Measurements from ENCODE around the gene TUBG2. TPM values are rescaled to one million over a fixed set of nuclear protein-coding genes. Genes with fewer than 3 reads are reported as not detected.
A peak's percentile ranks its signal among the peaks of the same experiment; 100 is the strongest.

TUBG2 gene
- total and polyA plus RNA-seq, 10 of the 15 experiments (the other 5 are each of a cell fraction or from before 2014, with no cell fraction given) = 1.2 to 12.5 (median 8.9) TPM

GRCh38 chr17:42702446-42702845 lies 43.4 kb downstream of the TUBG2 start (continued):
- TF ChIP-seq SPI1 (IDR thresholded peaks at IDR 0.05; ENCODE audit: borderline replicate concordance, insufficient read depth, low read depth, low read length) (peak; percentile 91), ATF3 (IDR thresholded peaks at IDR 0.05; ENCODE audit: borderline replicate concordance, extremely low read depth, low read depth, low read length) (no peak), FOS (IDR thresholded peaks at IDR 0.05; ENCODE audit: borderline replicate concordance, extremely low read depth, insufficient read length) (no peak), EED (IDR thresholded peaks at IDR 0.05; ENCODE audit: low read depth) (peak; percentile 60), IRF5 (IDR thresholded peaks at IDR 0.05; ENCODE audit: borderline replicate concordance) (no peak)

GRCh38 chr17:42704490-42704836 lies 45.4 kb downstream of the TUBG2 start:
- H3K4me1 ChIP-seq (ENCODE audit: control insufficient read depth, insufficient read depth, low read length) = peaks cover 50% of the 10 kb centered on the region
- no peak for FAIRE-seq
- H3K27ac ChIP-seq (ENCODE audit: control insufficient read depth, insufficient read depth) = peak overlapping the region; percentile 92
- H3K9ac ChIP-seq (ENCODE audit: control insufficient read depth, insufficient read depth, low read length) = peak overlapping the region; percentile 55; the same call in 1 of the 2 replicates
- ChIA-PET RAD21 (ENCODE audit: unreplicated experiment) (interaction anchor here (1.0 to 2.4 kb wide), 10 partner anchors 21 to 125 kb away, joined by 3 to 19 read pairs (median 6); partner anchors contain the start of genes CCR10, PLEKHH3, PSMC3IP and VPS25), POLR2A (interaction anchor here (0.5 to 2.6 kb wide), 12 partner anchors 15 to 310 kb away, joined by 3 to 12 read pairs (median 3); no protein-coding TSS in a partner anchor), CTCF (interaction anchor here (0.6 to 3.8 kb wide), 13 partner anchors 9 to 386 kb away, joined by 3 to 17 read pairs (median 5); partner anchors contain the start of genes CNTNAP1, PLEKHH3 and PSMC3IP), SMC1A (ENCODE audit: uncharacterized antibody, unreplicated experiment) (interaction anchor here (0.6 to 4.3 kb wide), 9 partner anchors 21 to 220 kb away, joined by 3 to 28 read pairs (median 5); partner anchors contain the start of genes CCR10, PLEKHH3 and RAMP2)
- intact Hi-C loops (cut with micrococcal nuclease; ENCODE audit: unreplicated experiment) = no loop called here
- H3K4me2 ChIP-seq (ENCODE audit: control insufficient read depth, insufficient read depth) = peak overlapping the region; percentile 83
- no peak overlapping the region; the same call in 1 of the 2 replicates for H2AFZ ChIP-seq (ENCODE audit: control insufficient read depth, low read depth, low read length)
- no peaks in the 10 kb centered on the region; the same call in 1 of the 2 replicates for H3K79me2 ChIP-seq (ENCODE audit: control insufficient read depth, insufficient read depth, low read length)
- no peak for TF ChIP-seq RBBP5 (conservative IDR thresholded peaks at IDR 0.05)
- no peak for TF ChIP-seq GATAD2B (conservative IDR thresholded peaks at IDR 0.05; ENCODE audit: low read depth)
- no peak for TF ChIP-seq NFYA (IDR thresholded peaks at IDR 0.05; ENCODE audit: borderline replicate concordance, low read depth, low read length)
- TF ChIP-seq CUX1 (IDR thresholded peaks at IDR 0.05; ENCODE audit: insufficient replicate concordance, low read depth, low read length) = no peak
- peak; percentile 14; the same call in 1 of the 2 replicates for TF ChIP-seq POLR2A (IDR thresholded peaks at IDR 0.05; ENCODE audit: low read depth, low read length)
- TF ChIP-seq RB1 (IDR thresholded peaks at IDR 0.05; ENCODE audit: borderline replicate concordance) = no peak
- peak; percentile 77; the same call in 1 of the 2 replicates for TF ChIP-seq HDGF (IDR thresholded peaks at IDR 0.05)
- TF ChIP-seq PKNOX1 (IDR thresholded peaks at IDR 0.05) = 0 out of 2 replicates have a peak, but pooled peaks have one; percentile 14
- TF ChIP-seq CREB1 (IDR thresholded peaks at IDR 0.05; ENCODE audit: low read depth) = 0 out of 2 replicates have a peak, but pooled peaks have one; percentile 14
- no peak for DNase-seq (ENCODE audit: low read depth, low spot score)
- no peaks in the 10 kb centered on the region for H3K27me3 ChIP-seq (replicated peaks in 1 of 2; ENCODE audit: control insufficient read depth in 2 of 2, insufficient read depth in 2 of 2, low read length in 1 of 2)
- H3K9me3 ChIP-seq (replicated peaks; ENCODE audit: control insufficient read depth, insufficient read depth, low read length) = no peaks in the 10 kb centered on the region
- in situ Hi-C loops (cut with MboI) = no loop called here
- no peaks in the 10 kb centered on the region for H4K20me1 ChIP-seq (ENCODE audit: control insufficient read depth, insufficient read depth)
- no TSS peak for BruUV-seq (replicated peaks)
- 0% methylated on average over 4 of the region's 5 CpGs for WGBS (ENCODE audit: insufficient coverage, insufficient replicate concordance, low lambda C conversion rate, missing lambda C conversion rate)
- H3K4me3 ChIP-seq = no peak overlapping the region
- peak; percentile 57 for ATAC-seq
- H3K36me3 ChIP-seq (ENCODE audit: control insufficient read depth in 2 of 2, insufficient read depth in 2 of 2, low read length in 1 of 2) = peaks cover 5 to 31% of the 10 kb centered on the region in 2 experiments
